ENCODE measurements around the gene COX5B. TPM values are rescaled to one million over a fixed set of nuclear protein-coding genes. Genes with fewer than 3 reads are reported as not detected.
"Not testable (repeated sequence)": the region's sequence is repeated elsewhere in the genome, so short reads cannot be mapped to it uniquely, and the experiment has no call there.

Gene COX5B, protein sequence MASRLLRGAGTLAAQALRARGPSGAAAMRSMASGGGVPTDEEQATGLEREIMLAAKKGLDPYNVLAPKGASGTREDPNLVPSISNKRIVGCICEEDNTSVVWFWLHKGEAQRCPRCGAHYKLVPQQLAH
- total RNA-seq (100 to 1,000 TPM; 197 to 205 TPM), polyA plus RNA-seq (334 TPM)

GRCh38 chr2:97645695-97646629, at the start of gene COX5B:
Gene COX5B (plus strand): TSS chr2:97646062. CDS start chr2:97646087, 25 bp downstream.
- H3K9me3 Mint-ChIP-seq: no peaks in the 10 kb centered on the region
- CTCF ChIA-PET: interaction anchor here (0.7 to 7.9 kb wide), 6 partner anchors 14 to 91 kb away, joined by 3 to 63 read pairs (median 8); partner anchors contain the start of genes ACTR1B and ANKRD36B
- H3K27me3 ChIP-seq (ENCODE audit: insufficient read depth, low read length, poor library complexity, severe bottlenecking): no peaks in the 10 kb centered on the region
- peak within 1 kb of the TSS; percentile 86 for H3K4me3 ChIP-seq (ENCODE audit: low read length)
- peak within 1 kb of the TSS; percentile 90 to 98 (median 98) for H3K27ac Mint-ChIP-seq
- peaks cover 22% of the 10 kb centered on the region for H3K36me3 ChIP-seq (ENCODE audit: insufficient read depth, low read length)
- H3K4me3 Mint-ChIP-seq: peak within 1 kb of the TSS; percentile 93 to 96 (median 95)
- peaks cover 18% of the 10 kb centered on the region for H3K4me1 ChIP-seq (ENCODE audit: insufficient read depth, low read length)
- peak within 1 kb of the TSS; percentile 90 for H3K27ac ChIP-seq (ENCODE audit: low read depth, low read length)
- H3K27me3 Mint-ChIP-seq: peaks cover 0 to 2% of the 10 kb centered on the region in 2 donors
- DNase-seq: peak; percentile 97 to 99 (median 98)
- H3K9me3 ChIP-seq (ENCODE audit: low read length): no peaks in the 10 kb centered on the region
- POLR2A ChIA-PET: interaction anchor here (0.7 to 3.1 kb wide), 9 partner anchors 14 to 101 kb away, joined by 3 to 83 read pairs (median 4); partner anchors contain the start of genes ACTR1B, ANKRD36B, C2orf92 and ZAP70
- peaks cover 6 to 48% (median 12%) of the 10 kb centered on the region in 3 donors for H3K36me3 Mint-ChIP-seq
- peaks cover 16 to 25% (median 21%) of the 10 kb centered on the region in 3 donors for H3K4me1 Mint-ChIP-seq

GRCh38 chr2:97596180-97596579, 49.7 kb upstream of the COX5B start:
- H3K4me1 Mint-ChIP-seq; H3K4me3 Mint-ChIP-seq; POLR2A ChIA-PET; H3K36me3 ChIP-seq (ENCODE audit: insufficient read depth, low read length); H3K9me3 Mint-ChIP-seq; H3K4me3 ChIP-seq (ENCODE audit: low read length); DNase-seq; H3K27ac Mint-ChIP-seq; CTCF ChIA-PET; H3K36me3 Mint-ChIP-seq; H3K27ac ChIP-seq (ENCODE audit: low read depth, low read length); H3K4me1 ChIP-seq (ENCODE audit: insufficient read depth, low read length); H3K9me3 ChIP-seq (ENCODE audit: low read length); H3K27me3 ChIP-seq (ENCODE audit: insufficient read depth, low read length, poor library complexity, severe bottlenecking): not testable (repeated sequence)
- H3K27me3 Mint-ChIP-seq: peaks cover 10 to 24% of the 10 kb centered on the region in 2 donors

DNA sequence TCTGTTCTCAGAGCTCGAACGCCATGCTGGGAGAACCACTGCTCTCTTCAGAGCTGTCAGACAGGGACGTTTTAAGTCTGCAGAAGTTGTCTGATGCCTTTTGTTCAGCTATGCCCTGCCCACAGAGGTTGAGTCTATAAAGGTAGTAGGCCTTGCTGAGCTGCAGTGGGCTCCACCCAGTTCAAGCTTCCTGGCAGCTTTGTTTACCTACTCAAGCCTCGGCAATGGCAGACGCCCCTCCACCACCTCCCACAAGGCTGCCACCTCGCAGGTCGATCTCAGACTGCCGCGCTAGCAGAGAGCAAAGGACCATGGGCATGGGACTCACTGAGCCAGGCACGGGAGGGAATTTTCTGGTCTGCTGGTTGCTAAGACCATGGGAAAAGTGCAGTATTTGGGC, 44.3 kb upstream of the COX5B start:
- H3K36me3 Mint-ChIP-seq; H3K4me3 ChIP-seq (ENCODE audit: low read length); H3K36me3 ChIP-seq (ENCODE audit: insufficient read depth, low read length); H3K9me3 ChIP-seq (ENCODE audit: low read length); H3K27me3 ChIP-seq (ENCODE audit: insufficient read depth, low read length, poor library complexity, severe bottlenecking); H3K9me3 Mint-ChIP-seq; H3K4me1 ChIP-seq (ENCODE audit: insufficient read depth, low read length); CTCF ChIA-PET; H3K27ac Mint-ChIP-seq; H3K27ac ChIP-seq (ENCODE audit: low read depth, low read length); H3K4me1 Mint-ChIP-seq; POLR2A ChIA-PET; H3K4me3 Mint-ChIP-seq: not testable (repeated sequence)
- H3K27me3 Mint-ChIP-seq: peaks cover 11 to 30% of the 10 kb centered on the region in 2 donors
- peak in 1 of 5 donors; percentile 13 for DNase-seq

- CTCF ChIA-PET; H3K36me3 ChIP-seq (ENCODE audit: insufficient read depth, low read length); H3K36me3 Mint-ChIP-seq; H3K27ac Mint-ChIP-seq; H3K4me3 Mint-ChIP-seq; H3K27ac ChIP-seq (ENCODE audit: low read depth, low read length); H3K9me3 ChIP-seq (ENCODE audit: low read length); H3K27me3 ChIP-seq (ENCODE audit: insufficient read depth, low read length, poor library complexity, severe bottlenecking); DNase-seq; H3K4me1 Mint-ChIP-seq; H3K9me3 Mint-ChIP-seq; H3K4me3 ChIP-seq (ENCODE audit: low read length); POLR2A ChIA-PET; H3K4me1 ChIP-seq (ENCODE audit: insufficient read depth, low read length): not testable (repeated sequence)
- H3K27me3 Mint-ChIP-seq: peaks cover 7 to 13% of the 10 kb centered on the region in 2 donors
Observed at GRCh38 chr2:97605109-97605508, 40.8 kb upstream of the COX5B start.

DNA sequence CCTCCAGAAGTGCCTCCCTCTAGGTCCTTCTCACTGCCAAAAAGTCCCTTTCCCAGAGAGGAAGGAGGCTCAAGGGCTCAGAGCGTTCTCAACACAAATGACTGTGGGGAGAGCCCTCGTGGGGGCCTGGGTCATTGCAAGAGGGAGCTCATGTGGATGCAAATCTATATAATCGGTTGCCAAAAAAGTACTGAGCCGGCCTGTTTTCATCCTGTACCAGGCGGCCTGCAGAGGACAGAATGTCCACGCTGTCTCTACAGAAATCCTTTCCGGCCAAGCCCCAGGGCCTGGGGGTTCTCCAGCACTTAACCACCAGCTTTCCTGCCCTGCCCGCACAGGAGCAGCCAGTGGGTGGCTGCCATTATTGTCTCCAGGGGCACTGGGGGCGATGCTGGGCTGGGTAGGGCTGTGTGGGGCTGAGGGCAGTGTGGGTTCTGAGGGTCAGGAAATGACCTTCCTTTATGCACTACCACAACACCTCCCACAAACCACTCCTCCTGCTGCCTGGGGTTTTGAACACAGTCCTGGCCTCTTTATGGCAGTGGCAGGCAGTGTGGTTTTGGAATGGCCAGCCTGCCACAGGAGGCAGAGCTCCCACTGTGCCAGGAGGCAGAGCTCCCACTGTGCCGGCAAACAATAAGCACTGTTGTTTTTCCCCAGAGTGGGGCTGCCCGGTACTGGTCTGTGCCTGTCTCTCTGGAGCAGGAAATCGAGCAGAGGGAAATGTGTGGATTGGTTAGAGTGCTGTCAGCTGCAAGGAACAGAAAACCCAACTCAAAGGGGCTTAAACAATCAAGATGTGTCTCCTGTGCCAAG, 40.1 kb upstream of the COX5B start:
- H3K4me1 Mint-ChIP-seq; H3K4me3 ChIP-seq (ENCODE audit: low read length); H3K36me3 ChIP-seq (ENCODE audit: insufficient read depth, low read length); H3K9me3 Mint-ChIP-seq; H3K4me1 ChIP-seq (ENCODE audit: insufficient read depth, low read length); H3K36me3 Mint-ChIP-seq; H3K27ac Mint-ChIP-seq; POLR2A ChIA-PET; DNase-seq; CTCF ChIA-PET; H3K27me3 ChIP-seq (ENCODE audit: insufficient read depth, low read length, poor library complexity, severe bottlenecking); H3K9me3 ChIP-seq (ENCODE audit: low read length); H3K4me3 Mint-ChIP-seq; H3K27me3 Mint-ChIP-seq; H3K27ac ChIP-seq (ENCODE audit: low read depth, low read length): not testable (repeated sequence)

- H3K9me3 Mint-ChIP-seq; CTCF ChIA-PET; H3K27me3 ChIP-seq (ENCODE audit: insufficient read depth, low read length, poor library complexity, severe bottlenecking): not testable (repeated sequence)
Observed at GRCh38 chr2:97608745-97609144, 37.1 kb upstream of the COX5B start.

DNA sequence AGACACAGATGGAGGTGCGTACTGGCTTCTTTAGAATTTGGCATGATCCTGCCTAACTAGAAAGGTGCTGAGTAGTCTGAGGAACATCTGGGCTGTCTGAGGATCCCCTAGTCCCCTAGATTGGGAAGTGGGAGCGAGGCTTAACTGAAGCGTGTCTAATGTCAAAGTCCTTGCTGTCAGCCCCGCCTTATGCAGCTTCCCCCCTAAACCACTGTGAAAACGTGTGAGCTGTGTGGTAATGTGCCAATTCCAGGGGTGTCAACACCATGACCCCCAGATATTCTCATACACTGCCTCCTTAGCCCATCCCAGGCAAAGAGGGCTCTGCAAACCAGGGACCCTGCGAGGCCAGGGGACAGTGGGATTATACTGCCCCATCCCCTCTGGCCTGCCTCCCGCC, 34.0 kb upstream of the COX5B start:
- CTCF ChIA-PET: not testable (repeated sequence)

More at GRCh38 chr2:97608745-97609144, 37.1 kb upstream of the COX5B start:
- H3K27ac ChIP-seq (ENCODE audit: low read depth, low read length); H3K4me3 ChIP-seq (ENCODE audit: low read length); H3K27me3 Mint-ChIP-seq; H3K36me3 ChIP-seq (ENCODE audit: insufficient read depth, low read length); H3K4me1 Mint-ChIP-seq; POLR2A ChIA-PET; H3K4me1 ChIP-seq (ENCODE audit: insufficient read depth, low read length); H3K36me3 Mint-ChIP-seq; DNase-seq; H3K4me3 Mint-ChIP-seq; H3K9me3 ChIP-seq (ENCODE audit: low read length); H3K27ac Mint-ChIP-seq: not testable (repeated sequence)

GRCh38 chr2:97615746-97616145, 30.1 kb upstream of the COX5B start:
- H3K27ac ChIP-seq (ENCODE audit: low read depth, low read length); H3K27me3 Mint-ChIP-seq; H3K4me3 ChIP-seq (ENCODE audit: low read length); CTCF ChIA-PET; H3K4me1 ChIP-seq (ENCODE audit: insufficient read depth, low read length); H3K27ac Mint-ChIP-seq; H3K9me3 Mint-ChIP-seq; H3K4me1 Mint-ChIP-seq; H3K36me3 ChIP-seq (ENCODE audit: insufficient read depth, low read length); DNase-seq; H3K9me3 ChIP-seq (ENCODE audit: low read length); POLR2A ChIA-PET; H3K4me3 Mint-ChIP-seq; H3K27me3 ChIP-seq (ENCODE audit: insufficient read depth, low read length, poor library complexity, severe bottlenecking); H3K36me3 Mint-ChIP-seq: not testable (repeated sequence)

More for the DNA sequence above, 34.0 kb upstream of the COX5B start:
- H3K27ac ChIP-seq (ENCODE audit: low read depth, low read length); H3K4me3 ChIP-seq (ENCODE audit: low read length); H3K9me3 ChIP-seq (ENCODE audit: low read length); H3K36me3 ChIP-seq (ENCODE audit: insufficient read depth, low read length); H3K4me1 ChIP-seq (ENCODE audit: insufficient read depth, low read length); H3K4me1 Mint-ChIP-seq; DNase-seq; H3K27me3 ChIP-seq (ENCODE audit: insufficient read depth, low read length, poor library complexity, severe bottlenecking); H3K27ac Mint-ChIP-seq; H3K9me3 Mint-ChIP-seq; H3K4me3 Mint-ChIP-seq; H3K36me3 Mint-ChIP-seq; POLR2A ChIA-PET; H3K27me3 Mint-ChIP-seq: not testable (repeated sequence)
